ENCODE data around the gene TSPAN31.
A peak's percentile ranks its signal among the peaks of the same experiment; 100 is the strongest.

TSPAN31 gene

DNA sequence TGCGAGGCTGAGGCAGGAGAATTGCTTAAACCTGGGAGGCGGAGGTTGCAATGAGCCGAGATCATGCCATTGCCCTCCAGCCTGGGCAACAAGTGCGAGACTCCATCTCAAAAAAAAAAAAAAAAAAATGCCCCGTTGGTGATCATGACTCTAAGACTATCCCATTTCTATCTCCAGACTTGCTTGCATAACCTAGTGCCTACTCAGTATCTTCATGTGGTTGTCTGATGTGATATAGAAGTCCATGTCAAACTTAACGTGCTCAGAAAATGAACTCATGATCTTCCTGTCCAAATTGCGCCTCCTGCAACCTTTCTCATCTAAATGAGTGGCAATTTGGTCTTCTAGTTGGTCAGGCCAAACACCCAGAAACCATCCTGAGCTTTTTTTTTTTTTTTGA lies 33.1 kb downstream of the TSPAN31 start:
- FAIRE-seq: no peak
- no peak for DNase-seq (ENCODE audit: extremely low spot score, insufficient read length, low read depth)

DNA sequence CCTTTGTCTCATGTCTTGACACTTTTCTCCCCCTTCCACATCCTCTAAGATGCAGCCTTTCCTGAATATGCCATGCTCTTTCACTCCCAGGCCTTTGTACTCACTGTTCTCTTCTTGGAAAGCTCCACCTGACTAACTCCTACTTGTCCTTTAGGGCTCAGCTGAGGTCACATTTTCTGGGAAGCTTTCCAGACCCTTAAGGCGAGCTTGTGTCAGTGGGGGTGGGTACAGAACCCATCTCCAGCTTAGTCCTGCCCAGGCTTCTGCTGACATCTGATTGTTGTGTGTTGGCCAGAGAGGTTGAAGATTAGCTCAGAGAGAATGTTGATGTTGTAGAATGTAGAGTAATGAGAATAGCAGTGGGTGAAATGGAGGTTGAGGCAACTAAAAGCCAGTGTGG lies 34.9 kb downstream of the TSPAN31 start:
- FAIRE-seq: no peak
- DNase-seq (ENCODE audit: extremely low spot score, insufficient read length, low read depth): no peak

DNA sequence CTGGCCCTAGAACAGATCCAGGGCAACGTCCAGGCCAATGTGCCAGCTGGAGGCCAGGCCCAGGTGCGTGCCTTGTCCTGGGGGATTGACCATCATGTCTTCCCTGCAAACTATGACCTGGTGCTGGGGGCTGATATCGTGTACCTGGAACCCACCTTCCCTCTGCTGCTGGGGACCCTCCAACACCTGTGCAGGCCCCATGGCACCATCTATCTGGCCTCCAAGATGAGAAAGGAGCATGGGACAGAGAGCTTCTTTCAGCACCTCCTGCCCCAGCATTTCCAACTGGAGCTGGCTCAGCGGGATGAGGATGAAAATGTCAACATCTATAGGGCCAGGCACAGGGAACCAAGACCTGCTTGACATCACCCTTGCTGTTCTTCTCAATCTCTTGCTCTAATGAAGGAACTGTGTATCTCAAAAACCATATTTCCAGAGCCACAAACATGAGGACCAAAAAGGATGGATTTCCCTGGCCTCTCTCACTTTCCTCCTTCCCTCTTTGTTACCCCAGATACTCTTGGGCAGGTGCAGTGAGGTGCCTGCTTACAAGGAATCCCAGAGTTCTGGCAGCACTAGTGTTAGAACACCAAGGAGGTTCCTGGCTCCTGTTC lies 35.6 kb downstream of the TSPAN31 start:
- FAIRE-seq (no peak), DNase-seq (ENCODE audit: extremely low spot score, insufficient read length, low read depth) (no peak)

DNA sequence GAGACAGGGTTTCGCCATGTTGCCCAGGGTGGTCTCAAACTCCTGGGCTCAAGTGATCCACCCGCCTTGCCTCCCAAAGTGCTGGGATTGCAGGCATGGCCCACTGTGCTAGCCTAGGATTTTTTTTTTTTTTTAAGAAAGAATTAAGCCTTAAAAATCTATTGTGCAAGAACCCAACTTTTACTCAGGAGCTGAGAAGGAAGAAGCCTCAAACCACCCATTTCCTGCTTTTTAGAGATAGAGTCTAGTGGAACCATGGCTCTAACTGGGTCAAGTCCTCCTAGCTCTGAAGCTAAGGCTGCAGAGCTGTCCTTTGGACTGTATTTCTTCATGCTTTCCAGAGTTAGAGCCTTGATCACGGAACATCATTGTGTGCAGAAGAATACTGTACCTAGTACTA lies 36.4 kb downstream of the TSPAN31 start:
- FAIRE-seq (no peak), DNase-seq (ENCODE audit: extremely low spot score, insufficient read length, low read depth) (no peak)

DNA sequence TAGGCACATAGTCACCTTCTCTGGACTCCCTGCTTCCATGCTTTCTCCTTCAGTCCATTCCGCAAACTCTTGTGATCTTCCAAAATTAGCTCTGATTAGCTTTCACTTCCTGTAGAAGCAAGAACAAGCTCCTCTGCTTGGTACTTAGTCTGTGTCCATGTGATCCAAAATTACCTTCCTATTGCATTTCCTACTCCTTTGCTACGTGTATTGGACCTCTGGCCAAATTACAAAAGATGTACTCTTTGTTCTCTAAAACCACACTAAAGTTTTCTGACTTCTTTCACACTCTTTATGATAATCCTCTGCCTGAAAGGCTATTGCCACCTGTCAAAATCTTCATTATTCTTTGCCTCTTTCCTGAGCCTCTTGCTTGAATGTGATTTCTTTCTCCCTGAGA lies 37.0 kb downstream of the TSPAN31 start:
- DNase-seq (ENCODE audit: extremely low spot score, insufficient read length, low read depth) (no peak), FAIRE-seq (no peak)

DNA sequence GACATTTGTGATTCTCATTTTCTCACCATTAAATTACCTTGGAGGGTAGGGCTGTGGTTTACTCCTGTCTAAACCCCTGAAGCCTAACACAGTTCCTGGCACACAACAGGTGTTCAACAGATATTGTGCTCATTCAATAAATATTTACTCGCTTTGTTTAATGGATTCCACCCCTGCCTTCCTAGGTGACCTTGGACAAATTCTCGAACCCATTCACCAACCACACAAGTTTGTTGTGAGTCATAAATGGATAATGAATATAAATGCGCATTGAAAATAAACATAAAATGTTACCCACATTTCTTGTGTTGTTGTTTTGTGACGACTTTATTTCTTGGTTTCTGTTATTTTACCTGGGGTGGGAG lies 37.4 kb downstream of the TSPAN31 start:
- DNase-seq (ENCODE audit: extremely low spot score, insufficient read length, low read depth) (no peak), FAIRE-seq (no peak)

DNA sequence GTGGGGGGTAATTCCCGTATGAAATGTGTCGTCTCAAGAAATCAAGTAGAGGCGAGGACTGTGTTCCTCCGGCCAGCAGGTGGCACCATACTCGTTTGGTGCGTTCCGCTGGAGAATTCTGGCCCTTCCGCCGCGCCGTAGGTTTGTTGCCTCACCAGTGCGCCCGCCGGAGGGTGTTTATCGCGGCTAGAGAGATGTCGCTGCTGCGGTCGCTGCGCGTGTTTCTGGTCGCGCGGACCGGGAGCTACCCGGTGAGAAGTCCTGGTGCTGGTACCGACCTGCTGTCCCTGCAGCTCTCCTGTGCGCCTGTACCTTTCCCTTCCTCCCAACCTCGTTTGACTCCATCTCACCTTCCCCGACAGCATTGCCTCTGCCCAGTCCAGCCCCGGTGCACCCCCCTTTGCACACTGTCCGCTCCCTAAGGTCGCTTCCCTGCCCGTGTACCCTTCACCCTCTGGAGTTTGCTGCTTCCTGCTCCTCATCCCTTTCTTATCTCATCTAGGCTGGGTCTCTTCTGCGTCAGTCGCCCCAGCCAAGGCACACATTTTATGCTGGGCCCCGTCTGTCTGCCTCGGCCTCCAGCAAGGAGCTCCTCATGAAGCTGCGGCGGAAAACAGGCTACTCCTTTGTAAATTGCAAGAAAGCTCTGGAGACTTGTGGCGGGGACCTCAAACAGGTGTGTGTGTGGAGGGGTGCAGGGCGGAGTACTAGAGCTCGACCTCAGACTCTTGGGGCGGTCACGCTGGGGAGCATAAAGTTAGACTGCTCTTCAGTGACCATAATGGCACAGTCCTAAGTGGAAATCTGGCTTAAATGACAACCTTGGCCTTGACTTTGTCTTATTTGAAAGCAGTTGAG lies 38.0 kb downstream of the TSPAN31 start, which contains the start of gene TSFM:
Gene TSFM (plus strand): TSS at position 180 of the 858 bp plus-strand sequence. CDS start 15 bp downstream, at position 195.
- DNase-seq (ENCODE audit: extremely low spot score, insufficient read length, low read depth): peak; percentile 85
- peak; percentile 92 for FAIRE-seq

DNA sequence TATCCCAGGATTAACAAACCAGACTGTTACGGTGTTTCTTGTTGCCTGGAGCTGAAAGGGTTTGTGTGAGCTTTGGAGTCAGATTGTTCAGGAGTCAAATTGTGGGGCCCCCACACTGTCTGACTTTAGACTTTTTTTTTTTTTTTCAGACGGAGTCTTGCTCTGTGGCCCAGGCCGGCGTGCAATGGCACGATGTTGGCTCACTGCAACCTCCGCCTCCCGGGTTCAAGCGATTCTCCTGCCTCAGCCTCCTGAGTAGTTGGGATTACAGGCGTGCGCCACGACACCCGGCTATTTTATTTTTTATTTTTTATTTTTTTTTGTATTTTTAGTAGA lies 38.6 kb downstream of the TSPAN31 start:
- DNase-seq (ENCODE audit: extremely low spot score, insufficient read length, low read depth) (no peak), FAIRE-seq (no peak)

DNA sequence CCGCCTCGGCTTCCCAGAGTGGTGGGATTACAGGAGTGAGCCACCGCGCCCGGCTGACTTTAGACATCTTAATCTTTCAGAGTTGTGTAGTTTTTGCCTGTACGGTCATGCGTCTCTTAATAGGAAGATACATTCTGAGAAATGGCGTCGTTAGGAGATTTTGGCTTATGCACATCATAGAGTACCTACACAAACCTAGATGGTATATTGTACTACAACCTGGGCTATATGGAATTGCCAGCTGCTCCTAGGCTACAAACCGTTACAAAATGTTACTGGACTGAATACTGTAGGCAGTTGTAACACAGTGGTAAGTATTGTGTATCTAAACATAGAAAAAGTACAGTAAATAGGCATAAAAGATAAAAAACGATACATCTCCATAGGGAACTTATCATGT lies 39.0 kb downstream of the TSPAN31 start:
- FAIRE-seq: no peak

DNA sequence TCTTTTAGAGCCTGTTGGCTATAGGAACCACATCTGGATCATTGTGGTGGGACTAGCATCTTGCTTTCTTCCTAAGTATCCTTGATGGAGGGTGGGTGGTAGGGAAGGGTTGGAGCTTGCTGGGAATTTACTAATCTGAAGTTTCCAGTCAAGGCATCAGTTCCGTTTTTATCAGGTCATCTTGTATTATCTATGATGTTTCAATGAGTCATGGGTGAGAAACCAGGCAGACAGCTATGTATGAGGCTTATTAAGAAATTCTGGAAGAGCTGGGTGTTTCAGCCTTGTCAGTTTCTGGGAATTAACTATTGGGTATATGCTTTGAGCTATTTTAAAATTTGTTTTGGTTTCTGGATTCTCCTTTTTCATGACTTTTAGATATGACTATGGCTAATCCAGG lies 49.1 kb downstream of the TSPAN31 start:
- DNase-seq (ENCODE audit: extremely low spot score, insufficient read length, low read depth) (no peak), FAIRE-seq (no peak)

More for the DNA sequence above, 39.0 kb downstream of the TSPAN31 start:
- DNase-seq (ENCODE audit: extremely low spot score, insufficient read length, low read depth): no peak

DNA sequence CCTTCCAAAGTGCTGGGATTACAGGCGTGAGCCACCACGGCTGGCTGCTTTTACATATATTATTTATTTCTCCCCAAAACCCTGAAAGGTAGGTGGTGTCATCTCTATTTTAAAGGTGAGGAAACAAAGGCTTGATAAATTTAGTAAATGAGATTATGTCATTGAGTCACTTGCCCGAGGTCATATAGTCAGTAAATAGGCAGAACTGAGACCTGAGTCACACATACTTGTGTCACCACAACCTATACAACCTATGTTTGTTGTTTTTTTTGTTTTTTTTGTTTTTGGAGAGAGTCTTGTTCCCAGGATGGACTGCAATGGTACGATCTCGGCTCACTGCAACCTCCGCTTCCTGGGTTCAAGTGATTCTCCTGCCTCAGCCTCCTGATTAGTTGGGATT lies 50.5 kb downstream of the TSPAN31 start:
- FAIRE-seq (no peak), DNase-seq (ENCODE audit: extremely low spot score, insufficient read length, low read depth) (no peak)

DNA sequence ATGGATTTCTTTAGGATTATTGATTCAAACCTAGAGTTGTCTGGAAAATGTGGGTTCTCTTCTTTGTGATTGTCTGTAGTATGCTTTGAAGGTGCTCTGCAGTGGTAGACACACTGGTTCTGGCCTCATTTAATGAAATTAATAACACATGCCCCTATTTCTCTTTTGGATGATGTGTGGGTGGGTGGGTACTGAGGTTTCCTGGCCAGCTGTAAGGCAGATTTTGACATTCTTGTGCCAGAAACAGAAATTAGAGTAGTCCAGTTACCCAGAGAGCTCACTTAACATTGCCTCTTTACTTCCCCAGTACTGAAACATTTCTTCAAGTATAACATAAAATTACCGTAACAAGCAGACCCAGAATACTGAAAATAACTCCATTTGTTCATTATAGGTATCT lies 52.2 kb downstream of the TSPAN31 start:
- no peak for FAIRE-seq
- no peak for DNase-seq (ENCODE audit: extremely low spot score, insufficient read length, low read depth)

DNA sequence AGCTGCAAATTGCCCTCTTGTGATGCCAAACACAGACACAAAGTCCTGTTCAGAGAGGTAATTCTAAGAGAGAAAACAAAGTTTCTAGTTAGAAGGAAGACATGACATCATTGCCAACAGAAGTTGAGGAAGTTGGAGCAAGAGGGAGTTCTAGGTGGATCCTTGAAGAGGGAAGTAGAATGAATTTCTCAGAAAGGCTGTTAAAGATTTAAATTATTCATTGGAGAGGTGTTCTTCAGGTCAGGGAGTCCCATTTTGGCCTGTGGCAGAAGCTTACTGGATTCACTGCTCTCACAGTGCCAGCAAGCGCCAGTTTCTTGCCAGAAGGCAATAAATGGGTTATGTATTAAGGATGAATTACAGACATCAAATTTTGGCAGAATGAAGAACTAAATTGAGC lies 53.1 kb downstream of the TSPAN31 start:
- no peak for DNase-seq (ENCODE audit: extremely low spot score, insufficient read length, low read depth)
- FAIRE-seq: no peak
